ENCODE measurements around the gene EXOG. TPM values are rescaled to one million over a fixed set of nuclear protein-coding genes. Genes with fewer than 3 reads are reported as not detected.

Gene EXOG
- total RNA-seq, 1 experiment from 2014 or later: 5.1 TPM

DNA sequence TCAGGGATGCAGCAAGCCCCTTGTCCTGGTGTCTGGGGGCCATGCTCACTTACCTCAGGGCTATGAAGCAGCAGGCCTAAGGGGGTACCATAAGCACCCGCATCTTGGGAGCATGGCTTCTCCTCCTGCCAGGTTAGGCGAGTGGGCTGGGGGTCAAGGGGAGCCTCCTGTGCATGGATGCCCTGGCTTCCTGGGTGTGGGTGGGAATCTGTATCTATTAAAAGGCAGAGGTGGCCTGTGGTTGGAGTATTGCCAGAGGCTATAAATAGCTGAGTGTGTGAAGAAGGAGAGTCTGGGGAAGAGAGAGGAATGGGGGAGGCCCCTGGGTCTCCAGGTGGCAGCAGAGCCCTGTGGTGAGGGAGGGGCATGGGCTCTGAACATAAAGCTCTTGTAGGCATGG, 22.9 kb upstream of the EXOG start:
- no peak for DNase-seq (ENCODE audit: low spot score)

DNA sequence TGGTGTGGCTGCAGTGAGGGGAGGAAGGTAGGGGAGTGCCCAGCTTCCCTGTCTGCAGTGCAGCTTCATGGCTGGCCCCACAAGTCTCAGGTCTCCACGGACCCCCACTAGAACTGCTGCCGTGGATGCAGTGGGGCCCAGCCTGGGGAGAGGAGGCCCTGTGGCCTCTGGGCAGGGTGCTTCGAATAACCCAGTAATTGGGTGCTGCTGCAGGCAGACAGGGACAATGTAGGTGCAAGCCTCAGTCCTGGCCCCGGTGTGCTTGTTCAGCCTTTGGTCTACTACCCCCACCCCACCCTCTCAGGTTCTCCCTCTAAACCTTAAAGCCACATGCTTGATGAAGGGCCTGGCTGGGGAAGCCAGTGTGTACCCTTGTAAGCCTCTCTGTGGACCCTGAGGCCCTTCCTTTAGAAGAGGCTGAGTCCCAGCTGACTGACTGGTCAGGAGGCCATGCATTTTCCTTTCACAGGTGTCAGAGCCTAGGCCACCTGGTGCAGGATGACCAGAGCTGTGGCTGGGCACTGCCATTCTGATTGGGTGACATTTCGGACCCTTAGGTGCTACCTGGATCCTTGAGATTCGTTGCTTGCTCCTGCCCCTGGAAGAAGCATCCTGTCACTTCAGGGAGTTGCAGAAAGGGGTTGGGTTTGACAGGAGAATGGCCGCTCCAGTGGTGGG, 21.1 kb upstream of the EXOG start:
- no peak for DNase-seq (ENCODE audit: low spot score)

GRCh38 chr3:38475716-38476115, 20.4 kb upstream of the EXOG start:
- no peak for DNase-seq (ENCODE audit: low spot score)

DNA sequence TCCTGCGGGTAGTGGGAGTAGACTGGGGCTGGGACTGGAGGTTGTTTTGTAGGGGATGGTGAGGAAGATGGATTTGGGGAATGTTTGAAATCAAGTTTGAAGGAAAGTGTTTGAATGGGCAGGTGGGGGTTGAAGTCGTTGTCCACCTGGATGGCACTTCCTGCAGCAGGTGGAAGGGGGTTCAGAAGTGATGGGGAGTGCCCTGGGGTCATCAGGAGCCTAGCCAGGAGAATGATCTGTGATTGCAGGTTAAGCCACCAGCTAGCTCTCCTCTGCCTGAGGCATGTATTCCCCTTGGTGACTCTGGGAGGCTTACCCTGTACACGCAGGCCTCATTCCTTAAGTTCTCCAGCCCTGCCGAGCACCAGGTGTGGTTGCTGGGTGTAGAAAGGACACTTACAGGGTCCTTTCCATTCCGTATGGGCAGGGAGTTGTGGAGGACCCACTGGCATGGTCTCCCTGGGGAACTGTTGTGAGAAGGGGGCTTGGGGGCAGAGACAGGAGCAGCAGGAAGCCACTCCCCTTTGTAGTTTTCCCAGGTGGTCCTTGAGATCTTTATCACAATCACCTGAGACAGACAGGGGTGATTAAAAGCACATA, 19.9 kb upstream of the EXOG start:
- DNase-seq (ENCODE audit: low spot score): no peak

DNA sequence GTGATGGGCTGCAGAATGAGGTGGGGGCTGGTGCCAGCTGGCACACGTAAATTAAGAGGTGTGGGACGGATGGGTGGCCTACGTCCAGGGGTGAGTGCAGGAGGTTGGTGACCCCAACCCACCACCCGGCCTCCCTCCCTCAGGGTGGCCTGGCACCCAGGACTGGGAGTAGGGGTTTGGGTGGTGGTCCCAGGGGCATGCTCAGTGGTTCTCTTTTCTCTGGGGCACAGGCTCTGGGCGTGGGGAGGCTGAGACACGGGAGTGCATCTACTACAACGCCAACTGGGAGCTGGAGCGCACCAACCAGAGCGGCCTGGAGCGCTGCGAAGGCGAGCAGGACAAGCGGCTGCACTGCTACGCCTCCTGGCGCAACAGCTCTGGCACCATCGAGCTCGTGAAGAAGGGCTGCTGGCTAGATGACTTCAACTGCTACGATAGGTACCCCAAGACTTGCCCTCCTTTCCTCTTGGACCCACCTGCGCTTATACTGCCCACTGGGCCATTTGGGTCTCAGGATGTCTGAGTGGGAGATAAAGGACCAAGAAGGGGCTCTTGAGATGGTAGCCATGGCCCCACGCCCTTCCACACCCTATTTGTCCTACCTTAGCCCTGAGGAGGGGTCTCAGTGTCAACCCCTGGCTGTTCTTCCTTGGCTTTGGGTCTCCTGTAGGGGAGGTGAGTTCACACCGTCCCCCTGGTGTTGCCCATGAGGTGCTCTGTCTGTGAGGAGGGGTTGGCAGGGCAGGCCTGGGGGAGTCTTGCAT, 18.9 kb upstream of the EXOG start:
- DNase-seq (ENCODE audit: low spot score): no peak

DNA sequence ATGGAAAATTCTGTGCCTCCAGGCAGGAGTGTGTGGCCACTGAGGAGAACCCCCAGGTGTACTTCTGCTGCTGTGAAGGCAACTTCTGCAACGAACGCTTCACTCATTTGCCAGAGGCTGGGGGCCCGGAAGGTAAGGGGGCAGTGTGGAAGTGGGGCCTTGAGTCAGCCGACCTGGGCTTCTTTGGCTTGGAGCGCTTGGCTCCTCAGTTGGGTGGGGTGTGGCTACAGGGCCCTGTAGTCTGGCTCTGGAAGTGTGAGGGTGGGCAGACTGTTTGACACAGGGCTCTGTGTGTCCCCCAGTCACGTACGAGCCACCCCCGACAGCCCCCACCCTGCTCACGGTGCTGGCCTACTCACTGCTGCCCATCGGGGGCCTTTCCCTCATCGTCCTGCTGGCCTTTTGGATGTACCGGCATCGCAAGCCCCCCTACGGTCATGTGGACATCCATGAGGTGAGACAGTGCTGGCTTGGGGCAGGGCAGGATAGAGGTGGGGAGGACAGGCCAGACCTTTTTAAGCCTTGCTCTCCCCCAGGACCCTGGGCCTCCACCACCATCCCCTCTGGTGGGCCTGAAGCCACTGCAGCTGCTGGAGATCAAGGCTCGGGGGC, 18.2 kb upstream of the EXOG start:
- no peak for DNase-seq (ENCODE audit: low spot score)

- no peak for DNase-seq (ENCODE audit: low spot score)
Observed at GRCh38 chr3:38478901-38479300, 17.2 kb upstream of the EXOG start.

GRCh38 chr3:38479431-38480092, 16.6 kb upstream of the EXOG start:
- peak; percentile 64 for DNase-seq (ENCODE audit: low spot score)

GRCh38 chr3:38480093-38480445, 16.1 kb upstream of the EXOG start:
- no peak for DNase-seq (ENCODE audit: low spot score)

- DNase-seq (ENCODE audit: low spot score): no peak
Observed at GRCh38 chr3:38480930-38481329, 15.2 kb upstream of the EXOG start.

GRCh38 chr3:38482951-38483350, 13.2 kb upstream of the EXOG start:
- no peak for DNase-seq (ENCODE audit: low spot score)

GRCh38 chr3:38487323-38487722, 8.8 kb upstream of the EXOG start:
- DNase-seq (ENCODE audit: low spot score): no peak

GRCh38 chr3:38488949-38489348, 7.2 kb upstream of the EXOG start:
- no peak for DNase-seq (ENCODE audit: low spot score)

DNA sequence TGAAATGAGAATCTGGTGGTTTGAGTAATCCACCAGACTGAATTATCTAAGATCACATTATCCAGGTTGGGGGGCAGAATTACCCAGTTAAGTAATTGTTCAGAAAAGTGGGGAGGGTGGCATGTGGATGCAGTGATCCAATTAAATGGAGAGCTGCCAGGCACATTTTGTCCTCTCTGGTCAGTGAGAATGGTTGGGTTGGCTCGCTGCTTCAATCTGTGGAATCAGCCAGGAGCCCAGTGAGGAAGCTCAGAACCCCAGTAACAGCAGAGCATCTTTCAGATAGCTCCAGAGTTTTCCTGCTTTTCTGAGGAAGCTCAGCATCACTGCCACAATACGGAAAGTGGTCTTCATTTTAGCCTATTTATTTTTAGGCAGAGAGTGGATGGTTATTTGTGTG, 6.4 kb upstream of the EXOG start:
- no peak for DNase-seq (ENCODE audit: low spot score)

DNA sequence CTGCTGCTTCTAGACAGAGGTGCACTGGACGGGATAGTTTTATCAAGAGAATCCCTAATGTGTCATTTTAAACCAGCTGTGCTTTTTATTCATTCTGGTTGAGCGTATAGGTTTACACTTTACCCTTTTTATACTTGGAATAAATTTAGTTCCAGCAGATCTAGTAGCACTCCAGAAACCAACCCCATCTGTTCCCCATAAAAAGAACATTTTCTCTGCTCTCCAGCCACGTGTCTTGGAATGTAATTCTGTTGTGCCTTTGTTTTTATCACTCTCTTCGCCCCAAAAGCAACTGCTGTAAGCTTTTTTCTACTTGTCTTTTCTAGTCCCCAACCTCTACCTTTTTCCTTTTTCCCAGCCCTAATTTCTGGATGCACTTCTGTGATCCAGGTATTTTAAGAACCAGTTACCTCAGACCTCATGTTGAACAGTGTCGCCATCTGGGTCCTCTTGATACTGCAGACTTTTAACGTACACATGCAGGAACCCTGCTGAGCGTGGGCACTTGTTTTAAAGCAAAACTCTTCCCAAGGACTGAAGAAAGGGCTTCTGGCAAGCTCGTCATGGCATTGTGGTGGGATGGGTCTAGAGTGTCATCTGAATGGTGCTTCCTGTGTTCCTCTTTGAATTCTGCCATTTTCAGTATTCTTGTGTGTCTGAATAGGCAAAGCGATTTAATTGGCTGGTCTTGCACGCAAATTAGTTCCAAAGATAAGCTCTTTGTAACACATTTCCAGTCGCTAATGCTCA, 5.7 kb upstream of the EXOG start:
- DNase-seq (ENCODE audit: low spot score): no peak

DNA sequence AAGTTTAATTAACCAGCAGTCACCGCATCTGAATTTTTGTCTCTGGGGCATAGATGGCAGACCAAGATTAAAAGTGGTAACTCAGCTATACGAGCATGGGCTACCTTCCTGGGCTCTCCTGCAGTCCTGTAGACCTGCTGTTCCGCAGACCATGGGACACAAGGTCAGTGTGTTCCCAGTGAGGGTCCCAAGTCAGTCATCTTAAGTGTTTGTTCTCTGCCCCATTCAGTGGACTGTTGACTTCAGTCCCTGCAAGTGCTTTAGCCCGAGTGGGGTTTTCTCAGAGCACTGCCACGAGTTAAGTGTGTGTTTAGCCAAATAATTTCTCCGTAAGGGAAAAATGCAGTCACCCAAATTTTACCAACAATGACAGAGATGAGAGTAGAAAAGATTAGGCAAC, 4.9 kb upstream of the EXOG start:
- DNase-seq (ENCODE audit: low spot score): no peak

- no peak for DNase-seq (ENCODE audit: low spot score)
Observed at GRCh38 chr3:38493031-38493430, 3.1 kb upstream of the EXOG start.

- no peak for DNase-seq (ENCODE audit: low spot score)
Observed at GRCh38 chr3:38497031-38497430, 891 bp downstream of the EXOG start.

DNA sequence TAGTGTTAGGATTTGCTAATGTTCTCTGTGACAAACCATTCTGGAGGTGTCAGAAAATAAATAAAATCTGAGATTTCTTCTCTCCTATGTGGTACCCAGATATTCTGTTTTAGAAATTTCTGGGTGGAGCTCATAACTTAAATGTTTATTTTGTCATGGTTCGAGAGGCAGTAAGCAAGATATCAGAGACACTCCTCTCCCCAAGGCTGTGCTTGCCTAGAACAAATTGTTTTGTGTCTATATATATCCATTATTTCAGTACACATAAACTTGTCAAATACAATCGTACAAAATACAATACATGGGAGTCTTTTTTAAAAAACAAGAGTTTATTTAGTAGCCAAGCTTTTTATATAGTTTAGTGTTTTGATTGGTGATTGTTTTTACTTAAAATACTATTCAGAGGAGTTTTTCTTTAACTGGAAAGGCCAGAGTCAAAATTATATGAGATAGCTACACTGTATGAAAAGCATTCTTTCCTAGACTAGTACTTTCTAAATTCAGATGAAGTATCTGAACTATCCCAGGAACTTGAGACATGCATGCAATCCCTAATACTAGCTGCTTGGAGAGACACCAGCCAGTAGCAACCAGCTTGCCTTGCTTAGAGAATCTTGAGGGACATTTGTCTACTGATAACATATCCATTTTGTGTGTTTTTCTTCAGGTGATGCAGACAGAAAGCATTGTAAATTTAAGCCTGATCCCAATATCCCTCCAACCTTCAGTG, 4.7 kb downstream of the EXOG start:
- DNase-seq (ENCODE audit: low spot score): no peak

- DNase-seq (ENCODE audit: low spot score): no peak
Observed at GRCh38 chr3:38507120-38507519, 11.0 kb downstream of the EXOG start.

- no peak for DNase-seq (ENCODE audit: low spot score)
Observed at GRCh38 chr3:38509732-38510131, 13.6 kb downstream of the EXOG start.

All from HT-29 (cell line).